RWPE2 (cell line): ENCODE data around the gene CD93.

Experiments used
- ATAC-seq: fragments of 200-7000 bp; cut with Tn5 transposase; 3 replicates; pipeline ENCODE4 v1.9.1; 2021; ENCODE audit warnings: low read depth
- DNase-seq: peaks from one replicate; pipeline ENCODE4 v3.0.0-alpha.2; 2020; ENCODE audit warnings: low spot score
- H3K27ac ChIP-seq: fragments of 450-650 bp; 2 replicates; pipeline ENCODE4 v1.5.1; 2017; ENCODE audit warnings: mild to moderate bottlenecking; ENCODE audit not compliant: poor library complexity, severe bottlenecking
- H3K27me3 ChIP-seq: fragments of 250-450 bp; sonication (Bioruptor Pico); 2 replicates; pipeline ENCODE4 v1.5.1; 2021; ENCODE audit warnings: mild to moderate bottlenecking, moderate library complexity; ENCODE audit not compliant: insufficient read depth, poor library complexity, severe bottlenecking
- H3K36me3 ChIP-seq: fragments of 250-450 bp; sonication (Bioruptor Pico); 2 replicates; pipeline ENCODE4 v1.5.1; 2020; ENCODE audit warnings: low read depth, mild to moderate bottlenecking, moderate library complexity
- H3K4me1 ChIP-seq: fragments of 250-450 bp; sonication (Bioruptor Pico); 2 replicates; pipeline ENCODE4 v1.5.1; 2021; ENCODE audit warnings: mild to moderate bottlenecking, moderate library complexity; ENCODE audit not compliant: insufficient read depth, poor library complexity, severe bottlenecking
- H3K4me3 ChIP-seq: fragments of 250-450 bp; sonication (Bioruptor Pico); 2 replicates; pipeline ENCODE4 v1.5.1; 2021; ENCODE audit warnings: mild to moderate bottlenecking, moderate library complexity; ENCODE audit not compliant: severe bottlenecking
- H3K9me3 ChIP-seq: fragments of 250-450 bp; sonication (Bioruptor Pico); 2 replicates; pipeline ENCODE4 v1.5.1; 2021; ENCODE audit warnings: mild to moderate bottlenecking, moderate library complexity; ENCODE audit not compliant: severe bottlenecking
- TF ChIP-seq, protein P1 (sequence below): fragments of 450-650 bp; IDR thresholded peaks from one replicate; pipeline ENCODE4 v1.5.1; 2017; ENCODE audit warnings: mild to moderate bottlenecking, moderate library complexity; ENCODE audit not compliant: poor library complexity, severe bottlenecking

CD93 gene

DNA sequence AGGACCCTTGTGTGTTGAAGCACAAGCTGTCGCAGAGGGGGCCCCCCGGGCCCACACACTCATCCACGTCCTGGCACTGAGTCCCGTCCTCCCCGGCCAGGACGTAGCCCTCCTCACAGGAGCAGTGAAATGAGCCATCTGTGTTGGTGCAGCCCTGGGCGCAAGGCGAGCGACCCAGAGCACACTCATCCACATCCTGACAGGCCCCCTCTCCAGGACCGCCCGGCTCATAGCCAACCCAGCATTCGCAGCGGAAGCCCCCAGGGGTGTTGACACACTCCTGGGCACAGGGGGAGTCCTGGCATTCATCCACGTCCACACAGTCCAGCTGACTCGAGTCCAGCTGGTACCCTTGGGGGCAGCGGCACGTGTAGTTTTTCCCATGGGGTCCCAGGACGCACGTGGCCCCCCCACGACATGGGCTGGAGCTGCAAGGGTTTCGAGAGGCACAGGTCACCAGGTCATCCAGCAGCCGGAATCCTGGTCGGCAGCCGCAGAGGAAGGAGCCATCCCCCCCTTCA lies 1.2 kb downstream of the CD93 start:
- Histone ChIP-seq H3K4me1 (peaks cover 12% of the 10 kb centered on the region), H3K27ac (no peak overlapping the region), H3K36me3 (no peaks in the 10 kb centered on the region), H3K4me3 (no peak overlapping the region), H3K27me3 (no peaks in the 10 kb centered on the region), H3K9me3 (no peaks in the 10 kb centered on the region)
- ATAC-seq (no peak), DNase-seq (no peak)
- TF ChIP-seq, protein P1, sequence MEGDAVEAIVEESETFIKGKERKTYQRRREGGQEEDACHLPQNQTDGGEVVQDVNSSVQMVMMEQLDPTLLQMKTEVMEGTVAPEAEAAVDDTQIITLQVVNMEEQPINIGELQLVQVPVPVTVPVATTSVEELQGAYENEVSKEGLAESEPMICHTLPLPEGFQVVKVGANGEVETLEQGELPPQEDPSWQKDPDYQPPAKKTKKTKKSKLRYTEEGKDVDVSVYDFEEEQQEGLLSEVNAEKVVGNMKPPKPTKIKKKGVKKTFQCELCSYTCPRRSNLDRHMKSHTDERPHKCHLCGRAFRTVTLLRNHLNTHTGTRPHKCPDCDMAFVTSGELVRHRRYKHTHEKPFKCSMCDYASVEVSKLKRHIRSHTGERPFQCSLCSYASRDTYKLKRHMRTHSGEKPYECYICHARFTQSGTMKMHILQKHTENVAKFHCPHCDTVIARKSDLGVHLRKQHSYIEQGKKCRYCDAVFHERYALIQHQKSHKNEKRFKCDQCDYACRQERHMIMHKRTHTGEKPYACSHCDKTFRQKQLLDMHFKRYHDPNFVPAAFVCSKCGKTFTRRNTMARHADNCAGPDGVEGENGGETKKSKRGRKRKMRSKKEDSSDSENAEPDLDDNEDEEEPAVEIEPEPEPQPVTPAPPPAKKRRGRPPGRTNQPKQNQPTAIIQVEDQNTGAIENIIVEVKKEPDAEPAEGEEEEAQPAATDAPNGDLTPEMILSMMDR, result no peak

DNA sequence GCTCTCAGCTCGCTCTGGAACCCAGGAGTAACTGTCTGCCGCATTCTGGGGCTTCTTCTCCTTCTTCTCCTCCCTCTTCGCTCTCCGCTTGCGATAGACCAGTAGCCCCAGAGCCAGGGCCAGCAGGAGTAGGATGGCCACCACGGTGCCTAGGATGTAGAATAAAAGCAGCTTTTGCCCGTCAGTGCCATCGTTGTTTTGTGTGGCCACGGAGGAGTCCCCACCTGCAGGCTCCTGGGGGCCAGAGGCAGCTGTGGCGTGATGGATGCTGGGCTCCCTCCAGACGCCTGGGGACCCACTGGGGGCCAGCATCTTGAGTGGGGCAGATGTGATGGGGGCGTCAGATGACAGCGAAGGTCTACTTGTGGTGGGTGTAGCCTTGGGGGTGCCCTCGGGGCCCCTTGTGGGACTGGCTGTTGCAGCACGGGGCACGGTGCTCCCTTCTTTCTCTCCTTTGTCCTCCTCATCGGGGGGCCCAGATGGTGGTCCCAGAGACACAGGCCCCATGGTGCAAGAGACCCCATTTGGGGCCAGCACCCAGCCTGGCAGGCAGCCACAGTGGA lies 1.8 kb downstream of the CD93 start:
- no peaks in the 10 kb centered on the region for H3K36me3 ChIP-seq

DNA sequence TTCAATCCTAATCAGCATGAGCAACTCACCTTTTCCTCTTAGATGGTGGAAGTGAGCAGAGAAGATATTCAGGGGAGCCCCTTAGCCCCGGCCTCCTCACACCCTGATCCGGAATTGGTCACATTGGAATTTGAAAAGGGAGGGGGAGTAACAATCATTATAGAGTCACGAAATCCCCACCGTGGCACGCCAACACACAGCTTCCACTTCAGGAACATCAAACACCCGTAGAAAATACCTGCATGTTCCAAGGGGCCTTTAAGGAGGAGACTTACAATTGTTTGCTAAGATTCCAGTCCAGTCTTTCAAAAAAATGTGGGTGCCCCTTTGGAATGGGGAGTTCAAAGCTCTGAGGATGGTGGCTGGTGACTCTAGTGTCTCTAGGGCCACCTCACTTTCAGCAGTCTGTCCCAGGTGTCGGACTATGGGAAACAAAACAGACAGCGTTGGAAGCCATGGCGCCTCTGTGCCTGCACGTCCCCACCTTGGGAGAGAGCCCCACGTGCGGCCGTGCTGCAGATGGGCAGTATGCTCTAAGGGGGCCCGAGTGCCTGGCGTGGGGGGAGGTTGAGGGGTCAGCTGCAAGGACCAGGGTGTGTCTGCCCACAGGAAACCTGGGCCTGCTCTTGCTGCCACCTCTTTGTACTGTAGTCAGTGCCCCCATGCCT lies 2.4 kb downstream of the CD93 start:
- Histone ChIP-seq H3K27me3 (no peaks in the 10 kb centered on the region), H3K4me1 (peaks cover 12% of the 10 kb centered on the region), H3K27ac (peak overlapping the region; percentile 12), H3K9me3 (no peaks in the 10 kb centered on the region), H3K36me3 (no peaks in the 10 kb centered on the region), H3K4me3 (no peak overlapping the region)
- DNase-seq (no peak), ATAC-seq (peak; percentile 35; the same call in 2 of the 3 replicates)
- TF ChIP-seq, protein P1, result no peak

More for the DNA sequence above, 1.8 kb downstream of the CD93 start:
- Histone ChIP-seq H3K4me3 (no peak overlapping the region), H3K27ac (no peak overlapping the region), H3K4me1 (peaks cover 12% of the 10 kb centered on the region), H3K27me3 (no peaks in the 10 kb centered on the region), H3K9me3 (no peaks in the 10 kb centered on the region)
- TF ChIP-seq, protein P1, result no peak
- DNase-seq (no peak), ATAC-seq (no peak)

DNA sequence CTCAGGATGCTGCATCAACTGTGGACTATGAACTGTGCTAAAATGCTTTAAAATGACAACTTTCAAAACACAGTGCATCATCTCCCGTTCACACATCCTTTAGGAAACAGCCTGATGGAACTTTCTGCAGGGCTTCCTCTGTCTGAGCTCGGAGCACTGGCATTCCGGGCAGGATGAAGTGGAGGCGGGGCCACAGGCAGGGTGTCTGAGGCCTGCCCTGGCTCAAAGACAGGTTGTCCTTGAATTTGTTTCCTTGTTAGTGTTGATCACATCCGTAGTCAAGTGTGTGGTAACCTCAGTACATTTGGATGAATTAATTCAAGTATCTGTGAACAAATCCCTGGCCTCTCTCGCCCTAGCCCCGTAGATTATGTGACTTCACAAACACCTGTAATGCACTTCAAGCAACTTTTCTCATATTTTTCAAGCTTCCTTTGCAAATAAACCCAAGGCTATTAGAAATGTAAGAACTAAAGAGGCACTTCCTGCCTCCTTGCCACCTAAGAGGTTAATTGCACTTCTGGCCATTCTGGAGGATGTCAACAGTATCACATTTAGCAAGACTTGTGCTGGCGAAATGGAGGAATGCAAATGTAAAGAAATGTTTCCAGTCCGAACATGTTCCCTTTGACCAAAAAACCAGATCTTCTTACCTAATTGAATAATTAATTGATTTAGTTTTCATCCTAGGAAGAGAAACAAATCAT lies 3.1 kb downstream of the CD93 start:
- DNase-seq (no peak), ATAC-seq (peak; percentile 54)
- TF ChIP-seq, protein P1, result no peak
- Histone ChIP-seq H3K4me3 (no peak overlapping the region), H3K27ac (peak overlapping the region; percentile 12), H3K9me3 (no peaks in the 10 kb centered on the region), H3K36me3 (no peaks in the 10 kb centered on the region), H3K4me1 (peaks cover 12% of the 10 kb centered on the region), H3K27me3 (no peaks in the 10 kb centered on the region)
